CD1c-positive myeloid dendritic cell (primary cell): ENCODE measurements around the gene CCNL1.
"Not testable (repeated sequence)": the region's sequence is repeated elsewhere in the genome, so short reads cannot be mapped to it uniquely, and the experiment has no call there.

Source experiments
- DNase-seq: peaks from one replicate; pipeline ENCODE4 v3.0.0-alpha.2; 2016; ENCODE audit errors: extremely low spot score

The CCNL1 gene

DNA sequence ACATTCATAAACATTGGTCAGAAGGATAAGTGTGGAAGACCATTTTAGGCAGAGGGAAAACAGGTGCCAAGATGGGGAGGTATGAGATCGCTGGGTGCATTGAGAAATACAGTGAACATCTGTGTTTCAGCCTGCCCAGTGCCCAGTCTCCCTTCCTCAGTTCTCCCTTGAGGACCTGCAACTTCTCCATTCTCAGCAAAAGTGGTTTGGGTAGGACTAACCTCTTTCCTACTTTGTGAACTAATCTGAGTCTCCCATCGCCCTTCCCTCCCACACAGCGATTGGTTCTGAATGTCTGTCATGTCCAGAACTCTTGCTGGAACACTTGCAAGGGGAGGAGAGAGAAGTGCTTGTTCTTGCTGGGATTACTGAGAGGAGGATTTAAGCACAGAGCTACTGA lies 10.9 kb upstream of the CCNL1 start:
- DNase-seq, result peak; percentile 89

- no peak for DNase-seq
These were observed 7.6 kb upstream of the CCNL1 start for GRCh38 chr3:157167371-157168042.

DNA sequence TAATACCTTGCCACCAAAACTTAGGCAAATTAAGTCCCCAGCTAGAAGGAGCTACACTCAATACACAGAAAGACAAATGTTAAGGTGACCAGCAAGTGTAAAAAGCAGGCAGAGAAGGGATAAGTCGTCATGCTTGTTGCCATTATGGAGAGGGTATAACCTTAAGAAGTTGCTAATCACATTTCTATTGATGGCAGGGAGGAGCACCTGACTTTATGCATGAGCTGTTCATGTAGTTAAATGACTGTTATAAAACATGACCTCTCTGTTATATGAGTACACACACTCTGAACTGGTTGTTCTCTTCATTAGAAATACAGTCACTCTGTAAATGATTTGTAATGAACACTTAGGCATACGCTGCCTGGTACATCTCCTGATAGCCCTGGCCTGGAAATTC lies 6.6 kb upstream of the CCNL1 start:
- no peak for DNase-seq

DNA sequence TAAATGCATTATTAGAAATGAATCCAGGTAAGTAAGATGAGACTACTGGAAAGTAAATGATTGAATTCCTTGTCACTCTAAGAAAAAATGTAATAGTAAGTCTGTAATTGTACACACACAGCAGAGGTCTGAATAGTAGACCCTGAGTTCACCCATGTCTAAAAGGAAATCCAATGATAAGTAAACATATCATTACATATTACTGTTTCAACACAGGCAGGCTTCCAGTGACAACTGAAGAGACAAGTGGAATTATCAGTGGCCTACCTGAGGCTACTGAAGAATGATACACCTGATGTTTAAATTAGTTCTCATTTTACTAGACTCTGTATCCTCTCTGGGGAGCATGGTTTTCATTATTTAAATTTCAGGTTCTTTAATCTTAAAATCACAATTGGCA lies 6.2 kb upstream of the CCNL1 start:
- DNase-seq, result no peak

DNA sequence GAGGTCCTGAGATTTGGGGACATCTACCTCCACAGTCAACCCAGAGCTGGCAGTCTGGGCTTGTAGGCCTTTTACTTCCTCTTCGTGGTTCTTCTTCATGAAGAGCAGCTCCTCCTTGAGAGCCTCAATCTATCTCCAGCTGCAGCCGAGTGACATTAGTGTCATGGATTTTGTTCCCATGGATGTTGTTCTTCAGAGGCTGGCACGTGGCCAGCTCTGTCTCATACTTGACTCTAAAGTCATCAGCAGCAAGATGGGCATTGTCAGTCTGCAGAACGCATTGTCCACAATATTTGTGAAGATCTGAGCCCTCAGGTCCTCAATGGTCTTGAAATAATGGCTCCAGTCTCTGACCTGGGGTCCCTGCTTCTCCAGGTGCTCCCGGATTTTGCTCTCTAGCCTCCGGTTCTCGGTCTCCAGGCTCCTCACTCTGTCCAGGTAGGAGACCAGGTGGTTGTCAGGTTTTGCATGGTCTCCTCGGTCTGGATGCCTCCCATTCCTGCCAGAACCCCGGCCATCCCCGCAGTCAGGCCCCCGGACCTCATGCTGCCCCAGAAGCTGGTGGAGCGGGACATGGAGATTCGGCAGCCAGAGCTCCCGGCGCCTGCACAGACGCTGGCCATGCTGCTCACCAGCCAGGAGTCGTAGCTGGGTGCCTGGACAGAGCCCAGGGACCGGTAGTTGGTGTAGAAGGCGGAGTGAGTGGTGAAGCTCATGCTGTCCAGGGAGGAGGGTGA lies 3.4 kb upstream of the CCNL1 start:
- peak; percentile 14 for DNase-seq

- DNase-seq, result not testable (repeated sequence)
These were observed 2.7 kb upstream of the CCNL1 start for GRCh38 chr3:157162620-157163019.

GRCh38 chr3:157160658-157161424 lies 894 bp upstream of the CCNL1 start:
- DNase-seq, result peak; percentile 98

GRCh38 chr3:157159037-157159761 lies 748 bp downstream of the CCNL1 start:
- DNase-seq, result peak; percentile 87

DNA sequence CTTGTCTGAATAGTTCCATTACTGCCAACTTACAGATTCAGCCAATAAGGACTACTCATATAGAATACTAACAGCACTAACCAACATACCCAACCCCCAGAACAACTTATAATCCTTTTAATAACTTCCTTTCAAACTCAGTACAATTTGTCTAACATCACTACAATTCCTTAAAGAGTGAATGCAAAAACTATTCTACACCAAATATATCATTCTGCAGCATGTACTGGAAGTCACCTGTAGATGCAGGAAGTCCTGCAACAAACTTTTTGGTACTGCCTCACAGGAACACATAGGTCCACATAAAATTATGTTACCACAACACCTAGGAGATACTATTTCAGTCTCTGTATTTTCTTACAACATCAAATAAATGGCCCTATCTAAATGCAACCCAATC lies 2.1 kb downstream of the CCNL1 start:
- DNase-seq, result no peak

DNA sequence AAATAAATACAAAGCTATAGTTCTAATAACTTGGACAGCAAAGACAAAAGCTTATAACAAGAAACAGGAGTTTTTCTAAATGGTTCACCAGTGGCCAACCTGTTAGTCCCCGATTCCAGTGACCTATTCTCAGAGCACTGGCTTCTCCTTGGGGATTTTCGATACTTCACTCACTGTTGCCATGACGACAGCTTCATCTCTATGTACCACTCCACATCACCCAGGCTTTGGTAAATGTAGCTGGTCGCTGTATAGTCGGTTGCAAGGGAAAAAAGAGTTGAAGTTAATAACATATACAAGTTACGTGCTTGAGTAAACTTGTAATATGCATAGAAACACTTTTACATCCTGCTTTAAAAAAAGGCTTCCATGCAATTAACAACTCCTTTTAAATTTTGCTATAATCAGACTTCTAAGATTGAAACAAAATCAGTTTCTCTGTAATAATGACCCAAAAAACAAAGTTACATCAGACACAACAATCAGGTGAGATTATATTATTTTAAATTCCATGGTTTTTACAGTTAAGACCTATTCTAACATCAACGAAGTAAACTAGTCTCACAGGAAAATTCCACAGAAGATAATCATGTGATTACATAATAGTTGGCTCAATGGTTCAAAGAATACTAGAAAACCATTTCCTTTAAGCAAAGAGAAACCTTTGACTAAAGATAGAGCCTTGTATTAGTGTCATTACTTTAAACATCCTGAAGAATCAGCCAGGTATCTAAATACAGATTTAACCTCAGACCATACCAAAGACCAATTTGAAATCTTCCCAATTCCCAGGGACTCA lies 2.9 kb downstream of the CCNL1 start:
- DNase-seq, result no peak

DNA sequence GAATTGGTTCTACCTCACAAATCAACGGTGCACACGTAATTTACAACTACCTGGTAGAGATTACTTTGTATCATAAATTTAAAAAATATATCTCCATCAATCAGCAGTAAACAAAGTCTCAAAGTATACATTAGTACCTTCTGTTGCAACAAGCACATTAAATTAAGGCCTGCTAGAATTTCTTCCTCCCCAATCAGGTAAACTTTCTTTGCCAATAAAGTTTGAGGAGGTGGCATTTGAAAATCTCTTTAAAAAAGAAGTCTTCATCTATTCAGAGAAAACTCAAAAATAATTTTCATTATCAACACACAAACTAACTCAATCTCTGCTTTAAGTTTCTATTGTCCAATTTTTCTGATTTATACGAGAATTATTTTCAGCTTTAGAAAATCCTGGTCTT lies 4.4 kb downstream of the CCNL1 start:
- DNase-seq, result no peak

DNA sequence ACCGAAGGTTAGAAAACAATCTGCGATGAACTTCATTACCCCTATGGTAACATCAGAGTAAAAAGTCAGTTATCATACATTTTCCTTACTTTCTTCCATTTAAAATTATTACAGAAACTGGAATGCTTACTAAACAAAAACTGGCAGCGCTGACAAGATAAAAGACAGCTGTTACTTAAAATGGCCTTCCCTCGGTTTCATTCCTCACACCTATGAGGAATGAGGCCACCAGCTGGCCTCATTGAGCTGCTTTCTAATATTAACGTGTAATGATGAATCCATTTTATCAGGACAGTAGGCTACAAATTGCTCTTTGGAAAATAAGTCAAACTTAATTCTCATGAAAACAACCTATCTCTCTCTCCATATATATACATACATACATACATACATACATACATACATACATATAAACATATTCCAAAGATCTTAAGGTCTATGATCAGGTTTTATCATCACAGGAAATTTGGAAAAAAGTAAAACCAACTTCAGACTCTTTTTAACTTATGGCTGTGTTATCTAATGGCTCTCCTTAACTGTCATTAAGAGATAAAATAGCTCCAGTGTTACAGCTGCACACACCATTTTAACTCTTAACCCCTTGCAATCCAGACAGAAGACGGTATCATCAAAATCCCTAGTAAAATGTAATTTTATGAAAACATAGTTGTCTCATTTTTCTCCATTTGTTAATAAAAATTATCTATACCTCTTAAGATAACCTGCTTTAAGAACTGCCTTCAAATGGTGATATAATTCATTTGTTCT lies 5.2 kb downstream of the CCNL1 start:
- DNase-seq, result no peak

DNA sequence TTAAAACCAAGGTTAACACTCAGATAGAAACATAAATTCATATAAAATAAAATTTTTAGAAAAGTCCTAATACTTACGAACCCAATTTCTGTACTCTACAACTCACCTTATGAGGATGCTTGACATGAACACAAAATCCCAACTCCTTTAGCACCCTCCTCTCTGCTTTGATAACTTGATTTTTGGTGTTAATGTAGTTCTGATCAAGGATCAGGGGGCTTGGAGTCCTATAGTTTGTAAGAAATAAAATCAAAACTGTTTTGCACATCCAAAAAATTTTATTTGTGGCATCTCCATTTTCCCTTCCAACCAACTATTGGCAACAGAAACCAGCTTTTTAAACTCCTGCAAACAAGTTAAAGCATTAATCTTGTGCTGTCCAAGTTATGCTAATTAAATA lies 7.0 kb downstream of the CCNL1 start:
- DNase-seq, result no peak

- DNase-seq, result no peak
These were observed 7.5 kb downstream of the CCNL1 start for GRCh38 chr3:157152438-157152837.

- no peak for DNase-seq
These were observed 8.3 kb downstream of the CCNL1 start for GRCh38 chr3:157151627-157152026.

DNA sequence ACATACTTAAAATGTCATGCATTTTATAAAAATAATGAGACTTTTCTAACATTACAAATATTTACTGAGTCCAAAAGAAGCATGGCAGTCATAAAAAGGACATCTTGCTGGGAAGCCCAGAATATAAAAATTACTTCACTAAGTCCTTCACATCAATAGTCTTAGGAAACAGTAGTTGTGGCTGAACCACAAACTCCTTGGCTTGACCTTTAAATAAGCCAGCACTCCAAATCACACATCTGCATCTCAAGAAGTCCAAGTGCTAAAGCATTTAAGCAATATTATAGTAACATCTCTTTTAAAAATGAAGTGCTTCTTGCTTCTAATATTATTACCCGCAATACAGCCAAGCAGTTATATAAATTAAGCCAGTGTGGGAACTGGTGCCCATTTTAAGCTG lies 8.8 kb downstream of the CCNL1 start:
- no peak for DNase-seq

GRCh38 chr3:157149136-157149696 lies 10.7 kb downstream of the CCNL1 start:
- DNase-seq, result no peak

DNA sequence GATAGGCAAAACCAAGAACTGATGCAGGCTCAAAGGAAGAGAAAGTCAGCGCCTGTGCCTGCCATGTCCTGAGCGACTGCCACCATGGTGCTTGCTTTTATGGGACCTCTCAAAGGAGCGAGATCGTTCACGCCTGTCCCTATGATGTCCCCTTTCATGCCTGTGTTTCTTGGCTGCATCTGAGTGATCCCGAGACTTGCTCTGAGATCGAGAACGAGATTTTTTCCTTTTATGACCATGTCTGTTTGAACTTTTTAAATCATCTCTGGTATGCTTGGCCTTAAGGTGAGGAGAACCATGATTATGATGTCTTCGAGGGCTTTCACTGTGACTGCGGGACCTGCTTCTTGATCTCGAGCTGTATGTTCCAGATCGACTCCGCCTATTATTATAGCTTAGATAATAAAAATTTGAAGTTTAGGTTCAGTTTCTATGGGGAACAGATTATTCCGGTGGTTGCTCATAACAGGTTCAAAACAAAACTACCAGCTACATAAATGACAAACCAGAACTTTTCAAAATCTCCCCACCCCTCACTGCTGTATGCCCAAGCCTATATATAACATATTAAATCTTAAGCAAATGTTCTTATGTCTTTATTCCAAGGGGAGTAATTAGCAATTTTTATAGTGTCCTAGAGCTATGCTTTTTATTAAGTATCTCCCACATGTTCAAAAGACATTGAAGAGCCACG lies 11.6 kb downstream of the CCNL1 start:
- DNase-seq, result no peak

GRCh38 chr3:157147099-157147803 lies 12.7 kb downstream of the CCNL1 start:
- DNase-seq, result no peak
